ENCODE data around the gene LYVE1. TPM values are rescaled to one million over a fixed set of nuclear protein-coding genes. Genes with fewer than 3 reads are reported as not detected.

The LYVE1 gene
- total RNA-seq, 1 experiment from 2014 or later: not detected

- DNase-seq (ENCODE audit: low spot score): no peak
Measured at GRCh38 chr11:10526974-10527918, 41.2 kb downstream of the LYVE1 start.

- no peak for DNase-seq (ENCODE audit: low spot score)
Measured at GRCh38 chr11:10524471-10524870, 44.0 kb downstream of the LYVE1 start.

GRCh38 chr11:10522921-10523320 lies 45.5 kb downstream of the LYVE1 start:
- DNase-seq (ENCODE audit: low spot score): no peak

GRCh38 chr11:10522276-10522675 lies 46.2 kb downstream of the LYVE1 start:
- no peak for DNase-seq (ENCODE audit: low spot score)

- DNase-seq (ENCODE audit: low spot score): no peak
Measured at GRCh38 chr11:10520562-10520961, 47.9 kb downstream of the LYVE1 start.

GRCh38 chr11:10519630-10520029 lies 48.8 kb downstream of the LYVE1 start:
- DNase-seq (ENCODE audit: low spot score): no peak

- no peak for DNase-seq (ENCODE audit: low spot score)
Measured at GRCh38 chr11:10518891-10519290, 49.6 kb downstream of the LYVE1 start.

GRCh38 chr11:10518123-10518522 lies 50.3 kb downstream of the LYVE1 start:
- DNase-seq (ENCODE audit: low spot score): no peak

- DNase-seq (ENCODE audit: low spot score): no peak
Measured at GRCh38 chr11:10515418-10515817, 53.0 kb downstream of the LYVE1 start.

- no peak for DNase-seq (ENCODE audit: low spot score)
Measured at GRCh38 chr11:10514709-10515108, 53.8 kb downstream of the LYVE1 start.

GRCh38 chr11:10514202-10514601 lies 54.3 kb downstream of the LYVE1 start:
- DNase-seq (ENCODE audit: low spot score): no peak

- DNase-seq (ENCODE audit: low spot score): no peak
Measured at GRCh38 chr11:10511181-10511621, 57.3 kb downstream of the LYVE1 start.

Other genes starting within 250 kb of the LYVE1 start
- gene AMPD3, start 113.4 kb downstream of the LYVE1 start, total RNA-seq (2014; rRNA removed; shearing (Covaris generic)): 1.6 and 3.9 TPM in 2 replicates
- gene RNF141, start 27.5 kb downstream of the LYVE1 start, total RNA-seq (2014; rRNA removed; shearing (Covaris generic)): 23.6 and 28.1 TPM in 2 replicates
- gene IRAG1, start 125.1 kb upstream of the LYVE1 start, total RNA-seq (2014; rRNA removed; shearing (Covaris generic)): not detected in 2 replicates
- gene CTR9, start 182.6 kb upstream of the LYVE1 start, total RNA-seq (2014; rRNA removed; shearing (Covaris generic)): 22.6 and 23.1 TPM in 2 replicates
- gene EIF4G2, start 240.3 kb upstream of the LYVE1 start, total RNA-seq (2014; rRNA removed; shearing (Covaris generic)): 800 and 932 TPM in 2 replicates

All from A172 (cell line).